ENCODE measurements around the gene RAB24. TPM values are rescaled to one million over a fixed set of nuclear protein-coding genes. Genes with fewer than 3 reads are reported as not detected.
"Not testable (repeated sequence)": the region's sequence is repeated elsewhere in the genome, so short reads cannot be mapped to it uniquely, and the experiment has no call there.

RAB24 gene
- total RNA-seq, 1 donor from 2014 or later: 8.1 TPM

- peak; percentile 79 to 95 for DNase-seq (ENCODE audit: low read depth in 2 of 2)
Observed at GRCh38 chr5:177311723-177312648, 8.5 kb upstream of the RAB24 start, which contains the start of gene MXD3. Gene MXD3, minus strand, starts transcription at chr5:177311898. Its CDS starts 68 bp downstream, at chr5:177311830.

DNA sequence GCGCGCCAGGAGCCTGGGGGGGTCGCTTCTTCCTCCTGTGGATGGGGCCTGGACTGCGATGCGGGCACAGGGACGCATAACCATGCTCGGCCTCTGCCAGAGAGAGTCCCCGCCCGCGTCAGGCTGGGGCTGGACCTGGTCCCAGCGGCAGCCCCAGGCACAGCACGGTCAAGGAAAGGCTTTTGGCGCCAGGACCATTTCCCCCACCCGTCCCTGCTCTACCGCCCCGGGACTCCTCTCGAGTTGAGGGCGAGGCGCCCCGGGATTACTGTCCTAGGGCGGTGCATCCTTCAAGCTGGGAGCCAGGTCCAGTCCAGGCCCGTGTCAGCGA lies 7.8 kb upstream of the RAB24 start:
- DNase-seq (ENCODE audit: low read depth in 2 of 2): no peak

GRCh38 chr5:177310757-177311391 lies 7.4 kb upstream of the RAB24 start:
- DNase-seq (ENCODE audit: low read depth in 2 of 2): peak; percentile 87 to 92

GRCh38 chr5:177310332-177310731 lies 6.8 kb upstream of the RAB24 start:
- DNase-seq (ENCODE audit: low read depth in 2 of 2): no peak

DNA sequence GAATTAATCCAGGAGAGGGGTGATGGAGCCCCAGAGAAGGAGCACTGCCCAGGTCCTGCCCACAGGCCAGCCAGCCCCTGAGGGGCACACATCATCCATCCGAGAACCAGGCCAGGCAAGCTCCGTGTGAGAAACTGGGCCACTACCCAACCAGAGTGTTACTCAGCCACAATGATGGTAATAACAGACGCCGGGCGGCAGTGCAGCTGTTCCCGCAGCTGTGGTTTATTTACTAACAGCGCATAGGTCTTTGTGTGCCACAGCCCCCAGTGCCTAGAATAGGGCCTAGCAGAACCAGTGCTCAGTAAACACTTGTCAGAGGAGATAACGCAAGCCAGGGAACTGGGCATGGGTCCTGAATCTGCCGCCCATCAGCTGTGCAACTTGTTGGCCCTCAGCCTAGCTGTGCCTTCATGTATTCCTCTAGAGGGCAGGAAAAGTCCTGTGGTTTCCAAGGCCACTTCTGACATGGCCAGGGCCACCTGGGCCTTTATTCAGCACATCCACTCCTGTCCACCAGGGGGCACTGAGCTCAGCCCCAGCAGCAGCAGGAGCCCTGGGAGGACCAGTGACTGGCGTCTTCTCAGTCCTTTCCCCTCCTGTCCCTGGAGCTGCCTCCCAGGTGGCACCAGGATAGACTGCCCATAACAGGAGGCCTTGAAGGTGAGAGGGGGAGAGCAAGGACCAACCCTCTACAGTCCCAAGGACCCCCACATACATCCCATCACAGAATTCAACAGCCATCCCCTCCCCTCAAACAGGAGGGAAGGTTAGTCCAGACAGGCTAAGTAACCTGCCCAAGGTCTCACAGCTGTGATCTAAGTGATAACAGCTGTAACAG lies 6.1 kb upstream of the RAB24 start:
- peak; percentile 45 to 82 for DNase-seq (ENCODE audit: low read depth in 2 of 2)

DNA sequence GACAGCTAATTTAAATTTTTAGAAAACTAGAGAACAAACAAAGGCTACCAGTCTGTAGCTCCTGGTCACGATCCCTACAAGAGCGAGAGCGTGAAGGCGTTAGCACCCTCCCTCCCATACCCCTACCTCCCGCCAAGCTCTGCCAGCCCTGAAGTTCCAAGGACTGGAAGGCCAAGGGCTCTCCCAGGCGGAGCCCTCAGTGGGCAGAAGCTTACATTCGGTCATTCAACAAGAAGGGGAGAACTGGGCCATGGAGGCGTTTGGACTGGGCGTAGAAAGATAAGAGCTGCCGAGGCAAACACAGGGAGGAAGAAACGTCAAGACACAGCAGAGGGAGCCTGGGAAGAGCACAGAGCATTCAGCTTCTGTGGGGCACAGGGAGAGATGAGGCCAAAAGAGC lies 5.2 kb upstream of the RAB24 start:
- no peak for DNase-seq (ENCODE audit: low read depth in 2 of 2)

GRCh38 chr5:177307544-177308363 lies 4.2 kb upstream of the RAB24 start:
- no peak for DNase-seq (ENCODE audit: low read depth in 2 of 2)

GRCh38 chr5:177306674-177307543 lies 3.4 kb upstream of the RAB24 start:
- peak; percentile 62 to 70 for DNase-seq (ENCODE audit: low read depth in 2 of 2)

- DNase-seq (ENCODE audit: low read depth in 2 of 2): not testable (repeated sequence)
Observed at GRCh38 chr5:177306103-177306640, 2.7 kb upstream of the RAB24 start.

GRCh38 chr5:177304392-177305119 lies 1.0 kb upstream of the RAB24 start:
- peak in 1 of 2 donors; percentile 53 for DNase-seq (ENCODE audit: low read depth in 2 of 2)

DNA sequence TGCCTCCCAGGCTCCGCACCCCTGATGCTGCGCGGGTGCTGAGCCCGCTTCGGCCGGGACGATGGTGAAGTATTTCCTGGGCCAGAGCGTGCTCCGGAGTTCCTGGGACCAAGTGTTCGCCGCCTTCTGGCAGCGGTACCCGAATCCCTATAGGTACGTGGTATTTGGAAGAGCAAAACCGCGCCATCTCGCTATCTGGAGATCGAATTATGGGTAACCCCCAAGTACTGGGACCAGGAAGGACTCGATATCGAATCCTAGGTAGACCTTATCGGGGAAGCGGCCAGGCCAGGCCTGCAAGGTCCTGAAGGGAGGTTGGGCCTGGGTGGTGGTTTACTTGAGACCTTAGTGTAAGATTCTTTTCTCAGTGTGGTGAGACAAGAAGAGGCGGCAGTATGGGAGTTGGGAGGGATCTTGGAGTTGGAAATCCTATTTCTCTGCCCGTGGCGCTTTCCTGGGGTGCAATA lies 439 bp upstream of the RAB24 start:
- peak in 1 of 2 donors; percentile 26 for DNase-seq (ENCODE audit: low read depth in 2 of 2)

- no peak for DNase-seq (ENCODE audit: low read depth in 2 of 2)
Observed at GRCh38 chr5:177302354-177303110, 987 bp downstream of the RAB24 start.

GRCh38 chr5:177301503-177302165 lies 1.9 kb downstream of the RAB24 start:
- DNase-seq (ENCODE audit: low read depth in 2 of 2): peak in 1 of 2 donors; percentile 39

DNA sequence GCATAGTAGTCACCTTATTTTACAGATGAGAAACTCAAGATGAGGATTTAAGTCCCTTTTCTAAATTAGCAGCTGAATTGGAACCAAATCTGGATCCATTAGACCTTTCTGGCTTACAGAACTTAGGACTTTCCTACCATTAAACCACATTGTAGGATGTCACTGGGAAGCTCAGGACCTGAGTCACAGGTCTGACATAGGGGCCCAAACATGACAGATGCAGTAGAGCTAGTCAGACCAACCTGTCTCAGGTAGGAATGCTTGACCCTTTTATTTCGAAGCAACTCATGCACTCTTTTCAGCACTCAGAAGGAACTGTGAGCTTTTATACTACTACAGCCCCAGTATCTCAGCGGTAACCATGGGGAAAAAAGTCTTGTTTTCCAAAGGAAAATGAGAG lies 2.6 kb downstream of the RAB24 start:
- DNase-seq (ENCODE audit: low read depth in 2 of 2): no peak

DNA sequence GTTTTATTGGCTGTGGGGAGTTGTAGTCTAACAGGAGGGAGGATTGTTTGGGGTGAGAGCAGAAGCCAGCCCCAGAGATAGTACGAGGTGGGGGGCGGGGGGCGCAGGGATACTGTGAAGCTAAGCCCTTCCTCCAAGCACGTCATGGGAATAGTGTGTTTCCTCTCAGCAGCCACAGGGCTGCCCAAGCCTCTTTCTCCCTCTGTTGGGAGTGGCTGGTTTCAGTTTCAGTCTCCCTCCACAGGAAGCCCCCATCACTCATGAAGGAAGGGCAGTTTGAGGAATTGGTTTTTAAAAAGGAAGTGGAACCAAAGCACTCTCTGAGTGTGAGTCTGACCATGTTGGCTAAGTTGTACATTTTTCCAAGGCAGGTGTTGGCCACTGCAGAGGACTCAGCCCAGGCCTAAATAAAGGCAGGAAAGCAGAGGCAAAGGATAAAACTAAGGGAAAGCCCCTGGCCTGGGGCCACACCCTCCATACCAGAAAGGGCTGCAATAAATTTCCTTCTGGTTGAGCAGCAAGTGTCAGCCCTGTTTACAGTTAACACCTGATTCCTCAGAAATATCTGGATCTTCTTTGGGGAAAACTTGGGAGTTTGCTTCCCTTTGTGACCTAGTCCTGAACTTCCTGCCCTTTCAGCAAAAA lies 3.2 kb downstream of the RAB24 start:
- peak; percentile 92 for DNase-seq (ENCODE audit: low read depth in 2 of 2)

DNA sequence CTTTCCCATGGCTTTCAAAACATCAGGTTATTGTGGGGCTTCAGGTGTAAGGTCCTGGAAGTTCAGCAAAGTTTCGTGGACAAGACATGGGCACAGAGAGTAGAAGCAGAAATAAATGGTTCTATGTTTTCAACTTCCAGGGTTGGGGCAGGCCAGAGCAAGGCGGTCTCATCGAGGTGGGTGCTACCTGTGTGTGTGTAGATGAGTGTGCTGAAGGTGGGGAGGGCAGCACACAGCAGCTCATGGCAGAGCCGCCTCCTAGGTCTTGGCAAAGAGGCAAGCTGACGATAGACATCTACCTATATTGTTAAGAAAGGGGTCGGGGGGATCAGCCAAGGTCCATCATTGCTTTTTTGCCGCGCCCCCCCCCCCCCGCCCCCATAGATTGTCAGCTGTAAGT lies 3.8 kb downstream of the RAB24 start:
- DNase-seq (ENCODE audit: low read depth in 2 of 2): no peak

GRCh38 chr5:177297922-177298321 lies 5.6 kb downstream of the RAB24 start:
- DNase-seq (ENCODE audit: low read depth in 2 of 2): no peak

Measured in dermis microvascular lymphatic vessel endothelial cell (primary cell).